GM19455 (cell line): ENCODE data around the gene NGEF.

Experiments used
- ATAC-seq: cut with Tn5 transposase; IDR thresholded peaks from one replicate; pipeline ENCODE4 v1.9.1; 2021; ENCODE audit not compliant: unreplicated experiment

NGEF gene

GRCh38 chr2:233000886-233001750 lies 11.9 kb downstream of the NGEF start:
- ATAC-seq: no peak

GRCh38 chr2:232999354-232999753 lies 13.7 kb downstream of the NGEF start:
- ATAC-seq: no peak

- ATAC-seq: no peak
Observed at GRCh38 chr2:232998666-232998985, 14.4 kb downstream of the NGEF start.

GRCh38 chr2:232997749-232998665 lies 15.0 kb downstream of the NGEF start:
- no peak for ATAC-seq

- ATAC-seq: no peak
Observed at GRCh38 chr2:232994446-232994845, 18.6 kb downstream of the NGEF start.

- ATAC-seq: no peak
Observed at GRCh38 chr2:232993231-232993821, 19.7 kb downstream of the NGEF start.

GRCh38 chr2:232986155-232986554 lies 26.9 kb downstream of the NGEF start:
- no peak for ATAC-seq

- ATAC-seq: no peak
Observed at GRCh38 chr2:232984451-232985207, 28.4 kb downstream of the NGEF start.

- no peak for ATAC-seq
Observed at GRCh38 chr2:232983669-232984140, 29.4 kb downstream of the NGEF start.

- no peak for ATAC-seq
Observed at GRCh38 chr2:232982926-232983668, 30.0 kb downstream of the NGEF start.

GRCh38 chr2:232981767-232982360 lies 31.2 kb downstream of the NGEF start:
- ATAC-seq: no peak

- no peak for ATAC-seq
Observed at GRCh38 chr2:232981356-232981755, 31.7 kb downstream of the NGEF start.

- ATAC-seq: no peak
Observed at GRCh38 chr2:232980683-232981082, 32.4 kb downstream of the NGEF start.

- ATAC-seq: no peak
Observed at GRCh38 chr2:232979871-232980461, 33.1 kb downstream of the NGEF start.

- no peak for ATAC-seq
Observed at GRCh38 chr2:232977438-232977971, 35.6 kb downstream of the NGEF start.

- ATAC-seq: no peak
Observed at GRCh38 chr2:232976666-232977437, 36.2 kb downstream of the NGEF start.

- no peak for ATAC-seq
Observed at GRCh38 chr2:232976176-232976575, 36.9 kb downstream of the NGEF start.

- ATAC-seq: no peak
Observed at GRCh38 chr2:232974396-232974795, 38.7 kb downstream of the NGEF start.
